ENCODE data around the gene TXNDC12. TPM values are rescaled to one million over a fixed set of nuclear protein-coding genes. Genes with fewer than 3 reads are reported as not detected.
A peak's percentile ranks its signal among the peaks of the same experiment; 100 is the strongest.

Gene TXNDC12
- total and polyA plus RNA-seq, 9 of the 15 experiments (the other 6 are each of a cell fraction or from before 2014, with no cell fraction given): 17.0 to 60.8 (median 37.8) TPM

DNA sequence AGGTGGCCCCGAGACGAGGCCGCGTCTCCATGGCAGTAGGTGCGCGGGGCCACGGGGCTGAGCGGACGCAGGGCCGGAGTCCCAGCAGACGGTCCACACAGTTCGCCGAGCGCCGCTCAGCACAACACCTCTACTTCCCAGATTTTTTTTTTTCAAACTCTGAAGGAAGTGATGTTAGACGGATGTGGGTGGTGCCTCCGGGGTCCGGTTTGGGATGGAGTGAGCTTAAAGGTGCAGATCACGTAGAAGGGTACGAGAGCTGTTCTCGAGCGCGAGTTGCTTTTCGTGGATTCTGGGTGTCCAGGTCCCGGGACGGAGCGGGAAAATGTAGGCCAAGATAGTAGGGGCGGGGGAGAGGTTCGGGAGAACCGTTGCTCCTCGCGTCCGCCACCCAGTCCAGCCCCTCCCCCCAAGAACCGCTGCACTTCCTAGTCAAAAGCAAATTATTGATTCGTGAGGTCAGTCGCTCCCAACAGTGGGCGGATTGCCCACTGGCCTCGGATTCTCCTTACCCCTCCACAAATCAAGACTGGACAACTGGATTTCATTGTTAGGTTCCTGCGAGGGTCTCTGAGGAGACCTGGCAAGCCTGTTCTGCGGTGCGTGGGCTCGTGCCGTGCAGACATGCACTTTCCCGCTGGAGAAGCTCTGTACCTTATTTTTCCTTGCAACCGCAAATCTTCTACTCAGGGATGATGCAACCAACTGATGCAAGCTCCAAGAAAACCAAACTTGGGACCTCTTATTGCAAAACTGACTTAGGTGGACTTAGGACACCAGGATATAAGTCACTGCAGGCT, at the start of gene TXNDC12 (continued):
- peak; percentile 94 for TF ChIP-seq POLR2B (IDR thresholded peaks at IDR 0.05; ENCODE audit: low read depth, partially characterized antibody)
- TF ChIP-seq, protein P1, sequence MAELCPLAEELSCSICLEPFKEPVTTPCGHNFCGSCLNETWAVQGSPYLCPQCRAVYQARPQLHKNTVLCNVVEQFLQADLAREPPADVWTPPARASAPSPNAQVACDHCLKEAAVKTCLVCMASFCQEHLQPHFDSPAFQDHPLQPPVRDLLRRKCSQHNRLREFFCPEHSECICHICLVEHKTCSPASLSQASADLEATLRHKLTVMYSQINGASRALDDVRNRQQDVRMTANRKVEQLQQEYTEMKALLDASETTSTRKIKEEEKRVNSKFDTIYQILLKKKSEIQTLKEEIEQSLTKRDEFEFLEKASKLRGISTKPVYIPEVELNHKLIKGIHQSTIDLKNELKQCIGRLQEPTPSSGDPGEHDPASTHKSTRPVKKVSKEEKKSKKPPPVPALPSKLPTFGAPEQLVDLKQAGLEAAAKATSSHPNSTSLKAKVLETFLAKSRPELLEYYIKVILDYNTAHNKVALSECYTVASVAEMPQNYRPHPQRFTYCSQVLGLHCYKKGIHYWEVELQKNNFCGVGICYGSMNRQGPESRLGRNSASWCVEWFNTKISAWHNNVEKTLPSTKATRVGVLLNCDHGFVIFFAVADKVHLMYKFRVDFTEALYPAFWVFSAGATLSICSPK (IDR thresholded peaks at IDR 0.05; ENCODE audit: borderline replicate concordance): no peak
- TF ChIP-seq EP400 (IDR thresholded peaks at IDR 0.05): peak; percentile 88
- TF ChIP-seq ZNF76 (CRISPR knock-in tag; IDR thresholded peaks at IDR 0.05; ENCODE audit: borderline replicate concordance): no peak
- TF ChIP-seq ZNF609 (CRISPR knock-in tag; IDR thresholded peaks at IDR 0.05; ENCODE audit: borderline replicate concordance): peak; percentile 85; the same call in 1 of the 2 replicates
- TF ChIP-seq ZKSCAN8 (CRISPR knock-in tag; IDR thresholded peaks at IDR 0.05): no peak
- TF ChIP-seq DACH1 (IDR thresholded peaks at IDR 0.05; ENCODE audit: partially characterized antibody): no peak
- TF ChIP-seq CBX5 (IDR thresholded peaks at IDR 0.05; ENCODE audit: borderline replicate concordance, low read depth): no peak
- TF ChIP-seq SMARCC2 (IDR thresholded peaks at IDR 0.05; ENCODE audit: low read depth): 0 out of 2 replicates have a peak, but pooled peaks have one; percentile 51
- peak; percentile 52 for TF ChIP-seq TOE1 (IDR thresholded peaks at IDR 0.05; ENCODE audit: borderline replicate concordance)
- 0 out of 2 replicates have a peak, but pooled peaks have one; percentile 61 for TF ChIP-seq TOE1 (CRISPR knock-in tag; IDR thresholded peaks at IDR 0.05; ENCODE audit: borderline replicate concordance, low read depth)
- TF ChIP-seq UBTF (IDR thresholded peaks at IDR 0.05; ENCODE audit: borderline replicate concordance in 1 of 2, low read depth in 2 of 2, low read length in 2 of 2): peak in 1 of 2 experiments; percentile 76; a peak in 2 of 4 replicates
- TF ChIP-seq SIRT6 (IDR thresholded peaks at IDR 0.05; ENCODE audit: low read depth, low read length): no peak
- peak; percentile 35 to 81; a peak in 1 of 4 replicates for TF ChIP-seq TEAD1 (CRISPR knock-in tag; IDR thresholded peaks at IDR 0.05)
- no peak for TF ChIP-seq ZNF133 (CRISPR knock-in tag; IDR thresholded peaks at IDR 0.05)
- TF ChIP-seq IRF9 (tag; IDR thresholded peaks at IDR 0.05): peak; percentile 89
